Activated CD8-positive, alpha-beta memory T cell treated with anti-CD3 and anti-CD28 coated beads, Interleukin-2, amount 50 U/mL, for 4 hours (primary cell): ENCODE measurements around the gene PAQR5.
A peak's percentile ranks its signal among the peaks of the same experiment; 100 is the strongest.
"Not testable (repeated sequence)": the region's sequence is repeated elsewhere in the genome, so short reads cannot be mapped to it uniquely, and the experiment has no call there.

Experiments used
- DNase-seq: peaks from one replicate; pipeline ENCODE4 v3.0.0-alpha.2; 2020

The PAQR5 gene

GRCh38 chr15:69434238-69434637, 135.5 kb downstream of the PAQR5 start:
- no peak for DNase-seq

- no peak for DNase-seq
Observed at GRCh38 chr15:69434679-69435078, 136.0 kb downstream of the PAQR5 start.

- no peak for DNase-seq
Observed at GRCh38 chr15:69435985-69436384, 137.3 kb downstream of the PAQR5 start.

DNA sequence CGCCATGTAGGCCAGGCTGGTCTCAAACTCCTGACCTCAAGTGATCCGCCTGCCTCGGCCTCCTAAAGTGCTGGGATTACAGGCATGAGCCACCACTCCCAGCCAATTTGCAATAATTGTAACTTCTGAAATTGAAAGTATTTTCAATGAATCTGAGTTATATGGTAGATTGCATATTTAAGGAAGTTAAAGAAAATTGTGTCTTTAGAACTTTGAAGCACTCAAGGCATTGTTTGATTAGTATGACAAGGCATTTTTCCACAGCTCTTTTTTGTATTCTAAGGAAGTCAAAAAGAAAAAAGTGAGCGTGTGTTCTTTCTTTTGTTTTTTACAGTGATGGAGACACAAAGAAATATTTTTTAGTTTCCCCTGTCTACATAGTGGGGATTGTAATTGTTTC, 138.2 kb downstream of the PAQR5 start:
- no peak for DNase-seq

DNA sequence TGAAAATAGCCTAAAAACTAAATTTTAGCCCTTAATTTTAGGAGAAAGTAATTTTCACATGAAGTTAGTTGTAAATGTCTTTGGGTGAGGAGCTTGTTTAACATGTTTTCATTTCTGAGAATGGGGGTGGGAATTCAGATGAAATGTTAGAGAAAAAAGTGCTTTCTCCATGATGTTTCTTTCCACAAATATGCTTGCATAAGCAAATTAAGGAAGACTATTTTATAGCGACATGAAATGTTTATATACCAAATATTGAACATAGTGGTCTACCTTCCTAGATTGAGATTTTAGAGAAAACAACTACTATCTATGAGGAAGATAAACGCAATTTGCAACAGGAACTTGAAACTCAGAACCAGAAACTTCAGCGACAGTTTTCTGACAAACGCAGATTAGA, 140.9 kb downstream of the PAQR5 start:
- no peak for DNase-seq

GRCh38 chr15:69443032-69443611, 144.4 kb downstream of the PAQR5 start:
- DNase-seq: no peak

- no peak for DNase-seq
Observed at GRCh38 chr15:69444686-69445085, 146.0 kb downstream of the PAQR5 start.

DNA sequence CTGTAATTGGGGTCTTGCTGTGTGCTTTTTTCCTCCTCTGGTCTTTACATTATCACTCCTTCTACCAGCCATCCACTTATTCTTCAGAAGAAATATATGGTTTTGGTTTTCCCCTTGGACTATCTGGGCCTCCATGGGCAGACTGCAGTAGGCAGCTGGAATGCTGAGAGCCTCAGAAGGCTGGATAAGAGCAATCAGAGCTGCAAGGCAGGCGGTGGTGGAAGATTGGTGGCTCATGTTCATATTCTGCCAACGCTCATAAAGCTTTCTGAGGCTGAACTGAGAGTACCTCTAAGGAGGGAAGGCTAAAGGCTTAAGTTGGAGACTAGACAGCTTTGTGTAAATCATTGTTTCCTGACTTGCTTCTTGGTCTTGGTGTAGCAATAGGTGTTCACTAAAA, 148.2 kb downstream of the PAQR5 start:
- DNase-seq: no peak

DNA sequence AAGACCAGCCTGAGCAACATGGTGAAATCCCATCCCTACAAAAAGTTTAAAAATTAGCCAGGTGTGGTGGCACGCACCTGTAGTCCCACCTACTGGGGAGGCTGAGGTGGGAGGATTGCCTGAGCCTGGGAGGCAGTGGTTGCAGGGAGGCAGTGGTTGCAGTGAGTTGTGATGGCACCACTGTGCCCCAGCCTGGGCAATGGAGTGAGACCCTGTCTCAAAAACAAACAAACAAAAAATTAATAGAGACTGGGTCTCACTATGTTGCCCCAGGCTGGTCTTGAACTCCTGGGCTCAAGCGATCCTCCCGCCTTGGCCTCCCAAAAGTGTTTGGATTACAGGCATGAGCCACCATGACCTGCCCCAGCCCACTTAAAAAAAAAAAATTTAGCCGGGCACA, 151.5 kb downstream of the PAQR5 start:
- not testable (repeated sequence) for DNase-seq

DNA sequence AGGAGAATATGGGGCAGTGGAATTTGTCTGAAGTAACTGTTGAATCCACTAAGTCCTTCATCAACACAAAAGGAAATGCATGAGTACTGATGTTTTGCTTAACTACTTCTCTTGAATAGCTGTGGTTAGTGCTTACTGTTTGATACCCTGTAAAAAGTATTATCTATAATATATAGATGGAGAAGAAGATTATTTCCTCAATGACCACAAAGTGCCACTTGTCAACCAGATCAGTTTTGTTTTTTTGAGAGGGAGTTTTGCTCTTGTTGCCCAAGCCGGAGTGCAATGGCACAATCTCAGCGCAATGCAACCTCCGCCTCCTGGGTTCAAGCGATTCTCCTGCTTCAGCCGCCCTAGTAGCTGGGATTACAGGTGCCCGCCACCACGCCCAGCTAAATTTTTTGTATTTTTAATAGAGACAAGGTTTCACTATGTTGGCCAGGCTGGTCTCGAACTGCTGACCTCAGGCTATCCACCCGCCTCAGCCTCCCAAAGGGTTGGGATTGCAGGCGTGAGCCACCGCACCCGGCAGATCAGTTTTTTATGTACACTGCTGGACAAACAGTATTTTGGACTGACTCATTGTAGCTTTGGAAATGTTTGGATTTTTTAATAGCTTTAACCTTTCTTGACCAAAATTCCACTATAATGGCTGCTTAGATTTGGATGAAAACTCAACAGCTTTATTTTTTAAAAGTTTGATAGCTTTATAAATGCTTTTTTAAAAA, 152.4 kb downstream of the PAQR5 start:
- no peak for DNase-seq

- DNase-seq: no peak
Observed at GRCh38 chr15:69451951-69452691, 153.4 kb downstream of the PAQR5 start.

- peak; percentile 95 for DNase-seq
Observed at GRCh38 chr15:69452692-69453521, 154.2 kb downstream of the PAQR5 start, which contains the start of gene RPLP1. Gene RPLP1, plus strand, starts transcription at chr15:69452818. Its CDS starts 131 bp downstream, at chr15:69452949.

DNA sequence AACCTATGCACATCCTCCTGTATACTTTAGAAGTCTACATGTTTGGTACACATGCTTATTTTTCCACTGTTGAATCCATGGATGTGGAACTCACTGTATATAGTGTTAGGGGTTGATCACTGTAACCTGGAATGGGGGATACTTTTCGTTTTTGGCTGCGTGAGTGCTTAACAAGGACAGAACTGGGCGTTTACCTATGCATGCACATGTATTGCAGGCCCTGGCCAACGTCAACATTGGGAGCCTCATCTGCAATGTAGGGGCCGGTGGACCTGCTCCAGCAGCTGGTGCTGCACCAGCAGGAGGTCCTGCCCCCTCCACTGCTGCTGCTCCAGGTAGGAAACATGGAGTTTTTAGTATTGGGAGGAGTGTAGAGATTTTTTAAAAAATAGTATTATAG, 156.2 kb downstream of the PAQR5 start:
- DNase-seq: no peak

DNA sequence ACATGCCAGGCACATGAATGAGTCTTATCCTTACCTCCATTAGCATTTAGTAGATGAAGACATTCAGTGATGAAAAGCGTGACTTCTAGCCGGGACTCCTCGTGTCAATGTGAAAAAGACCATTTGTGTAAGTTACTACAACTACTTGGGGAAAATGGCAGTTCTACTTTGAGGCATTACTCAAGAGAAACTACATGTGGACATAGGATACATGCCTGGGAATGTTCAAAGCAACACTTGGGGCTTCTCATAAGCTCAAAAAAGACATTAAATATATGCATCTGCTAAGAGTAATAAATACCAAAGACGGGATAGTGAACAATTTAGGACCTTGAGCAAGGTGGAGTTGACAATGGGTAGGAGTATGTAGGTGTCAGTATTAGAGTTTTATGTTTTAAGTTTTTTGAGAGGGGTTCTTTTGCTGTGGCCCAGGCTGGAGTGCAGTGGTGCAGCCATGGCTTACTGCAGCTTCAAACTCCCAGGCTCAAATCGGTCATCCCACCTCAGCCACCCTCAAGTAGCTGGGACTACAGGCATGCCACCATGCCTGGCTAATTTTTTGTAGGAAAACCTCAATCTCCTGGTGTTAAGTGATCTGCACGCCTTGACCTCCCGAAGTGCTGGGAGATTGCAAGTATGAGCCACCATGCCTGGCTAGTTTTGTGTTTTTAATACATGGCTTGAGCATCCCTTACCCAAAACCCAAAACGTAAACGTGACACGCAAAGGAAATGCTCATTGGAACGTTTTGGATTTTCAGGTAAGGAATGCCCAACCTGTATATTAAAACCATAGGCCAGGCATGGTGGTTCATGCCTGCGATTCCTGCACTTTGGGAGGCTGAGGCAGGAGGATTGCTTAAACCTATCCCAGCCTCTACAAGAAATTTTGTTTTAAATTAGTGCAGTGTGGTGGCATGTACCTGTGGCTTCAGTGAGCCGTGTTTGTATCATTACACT, 157.8 kb downstream of the PAQR5 start:
- DNase-seq: no peak
